HFF-Myc (cell line): ENCODE measurements around the gene RNF103.

Experiments used
- DNase-seq: peaks from one replicate; pipeline ENCODE4 v3.0.0-alpha.2; 2011; ENCODE audit warnings: low read depth; ENCODE audit errors: extremely low read depth
- H3K4me3 ChIP-seq: replicated peaks from 2 replicates; pipeline ENCODE4 v1.5.1; 2011; ENCODE audit warnings: low read depth, mild to moderate bottlenecking, control low read depth, low read length
- TF ChIP-seq, protein P1 (sequence below): IDR thresholded peaks from 2 replicates; pipeline ENCODE4 v1.5.1; 2012; ENCODE audit warnings: mild to moderate bottlenecking, low read depth, low read length, control low read depth; ENCODE audit errors: missing control alignments

RNF103 gene

DNA sequence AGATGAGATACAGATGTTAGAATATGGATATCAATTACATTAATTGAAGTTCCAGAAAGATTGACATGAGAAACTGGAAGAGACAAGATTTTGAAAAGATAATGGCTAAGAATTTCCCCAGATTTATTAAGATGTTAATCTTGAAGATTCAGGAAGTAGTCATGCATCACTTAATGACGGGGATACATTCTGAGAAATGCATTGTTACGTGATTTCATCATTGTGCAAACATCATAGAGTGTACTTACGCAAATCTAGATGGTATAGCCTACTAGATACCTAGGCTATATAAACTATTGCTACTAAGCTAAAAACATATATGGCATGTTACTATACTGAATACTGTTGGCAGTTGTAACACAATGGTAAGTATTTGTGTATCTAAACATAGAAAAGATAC, 53.6 kb downstream of the RNF103 start:
- no peak overlapping the region for H3K4me3 ChIP-seq
- TF ChIP-seq, protein P1, sequence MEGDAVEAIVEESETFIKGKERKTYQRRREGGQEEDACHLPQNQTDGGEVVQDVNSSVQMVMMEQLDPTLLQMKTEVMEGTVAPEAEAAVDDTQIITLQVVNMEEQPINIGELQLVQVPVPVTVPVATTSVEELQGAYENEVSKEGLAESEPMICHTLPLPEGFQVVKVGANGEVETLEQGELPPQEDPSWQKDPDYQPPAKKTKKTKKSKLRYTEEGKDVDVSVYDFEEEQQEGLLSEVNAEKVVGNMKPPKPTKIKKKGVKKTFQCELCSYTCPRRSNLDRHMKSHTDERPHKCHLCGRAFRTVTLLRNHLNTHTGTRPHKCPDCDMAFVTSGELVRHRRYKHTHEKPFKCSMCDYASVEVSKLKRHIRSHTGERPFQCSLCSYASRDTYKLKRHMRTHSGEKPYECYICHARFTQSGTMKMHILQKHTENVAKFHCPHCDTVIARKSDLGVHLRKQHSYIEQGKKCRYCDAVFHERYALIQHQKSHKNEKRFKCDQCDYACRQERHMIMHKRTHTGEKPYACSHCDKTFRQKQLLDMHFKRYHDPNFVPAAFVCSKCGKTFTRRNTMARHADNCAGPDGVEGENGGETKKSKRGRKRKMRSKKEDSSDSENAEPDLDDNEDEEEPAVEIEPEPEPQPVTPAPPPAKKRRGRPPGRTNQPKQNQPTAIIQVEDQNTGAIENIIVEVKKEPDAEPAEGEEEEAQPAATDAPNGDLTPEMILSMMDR: no peak
- no peak for DNase-seq

DNA sequence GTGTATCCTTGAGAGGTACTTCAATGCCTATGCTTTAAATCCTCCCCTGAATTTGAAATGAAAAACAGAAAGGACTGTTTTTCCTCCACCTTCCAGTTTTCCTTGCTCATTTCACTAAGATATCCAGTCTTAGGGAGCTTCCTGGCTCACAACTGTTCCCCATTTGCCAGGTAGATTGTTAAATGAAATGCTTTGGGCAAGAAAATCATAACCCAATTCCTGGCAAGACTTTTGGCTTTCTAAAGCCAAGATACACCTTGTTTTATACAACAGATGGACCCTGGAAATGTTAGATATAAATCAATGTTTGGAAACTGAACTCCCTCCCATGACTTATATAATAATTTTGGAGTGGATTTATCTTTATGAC, 56.9 kb downstream of the RNF103 start:
- no peak for DNase-seq
- no peak overlapping the region for H3K4me3 ChIP-seq
- TF ChIP-seq, protein P1: no peak

DNA sequence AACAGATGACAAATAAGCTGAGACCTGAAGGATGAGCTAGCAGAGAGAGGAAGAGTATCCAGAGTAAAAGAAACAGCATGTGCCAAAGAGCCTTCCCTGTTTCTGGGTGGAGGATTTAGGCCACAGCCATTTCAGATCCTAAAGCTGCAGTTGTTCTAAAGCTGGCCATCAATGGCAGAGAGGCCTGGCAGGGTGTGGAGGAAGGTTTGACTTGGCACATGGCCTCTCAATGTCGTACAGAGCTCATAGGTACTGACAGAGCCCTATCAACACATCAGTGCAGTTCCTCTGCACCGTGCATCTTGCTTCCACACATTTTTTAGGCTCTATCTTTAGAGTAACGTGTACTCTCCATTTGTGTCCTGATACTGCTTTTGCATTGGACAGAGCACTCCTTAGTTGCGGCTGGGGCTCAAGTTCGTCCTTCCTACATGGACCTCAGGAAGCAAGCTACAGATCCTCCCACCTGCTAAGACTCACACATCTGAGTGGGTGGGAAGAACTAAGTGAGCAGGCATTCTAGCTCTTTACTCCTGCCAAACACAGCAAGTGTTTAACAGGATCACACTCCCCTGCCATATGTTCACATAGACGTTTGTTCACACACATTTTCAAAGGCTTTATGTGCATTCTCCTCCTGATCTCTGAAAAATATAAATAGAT, 57.4 kb downstream of the RNF103 start:
- TF ChIP-seq, protein P1: no peak
- DNase-seq: no peak

DNA sequence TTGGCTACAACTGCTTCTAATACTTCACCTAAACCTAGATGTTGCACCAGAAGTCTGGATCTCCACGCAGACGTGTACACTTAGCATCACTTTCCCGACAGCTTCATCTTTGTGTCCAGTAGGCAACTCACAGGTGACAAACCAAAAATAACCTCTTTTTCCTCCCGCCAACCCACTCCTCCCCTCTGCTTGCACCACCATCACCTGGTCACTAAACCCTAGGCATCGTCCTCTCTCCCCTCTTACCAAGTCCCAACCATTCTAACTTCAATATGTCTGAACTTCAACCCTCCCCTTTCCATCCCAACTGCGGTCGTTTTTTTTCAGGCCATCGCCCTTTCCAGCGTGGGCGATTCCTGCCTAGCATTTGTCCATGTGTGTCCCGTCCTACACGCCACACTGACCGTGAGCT, 60.0 kb downstream of the RNF103 start:
- TF ChIP-seq, protein P1: no peak
- no peak for DNase-seq
- peak overlapping the region; percentile 91; the same call in 1 of the 2 replicates for H3K4me3 ChIP-seq

More for the DNA sequence above, 57.4 kb downstream of the RNF103 start:
- no peak overlapping the region for H3K4me3 ChIP-seq

DNA sequence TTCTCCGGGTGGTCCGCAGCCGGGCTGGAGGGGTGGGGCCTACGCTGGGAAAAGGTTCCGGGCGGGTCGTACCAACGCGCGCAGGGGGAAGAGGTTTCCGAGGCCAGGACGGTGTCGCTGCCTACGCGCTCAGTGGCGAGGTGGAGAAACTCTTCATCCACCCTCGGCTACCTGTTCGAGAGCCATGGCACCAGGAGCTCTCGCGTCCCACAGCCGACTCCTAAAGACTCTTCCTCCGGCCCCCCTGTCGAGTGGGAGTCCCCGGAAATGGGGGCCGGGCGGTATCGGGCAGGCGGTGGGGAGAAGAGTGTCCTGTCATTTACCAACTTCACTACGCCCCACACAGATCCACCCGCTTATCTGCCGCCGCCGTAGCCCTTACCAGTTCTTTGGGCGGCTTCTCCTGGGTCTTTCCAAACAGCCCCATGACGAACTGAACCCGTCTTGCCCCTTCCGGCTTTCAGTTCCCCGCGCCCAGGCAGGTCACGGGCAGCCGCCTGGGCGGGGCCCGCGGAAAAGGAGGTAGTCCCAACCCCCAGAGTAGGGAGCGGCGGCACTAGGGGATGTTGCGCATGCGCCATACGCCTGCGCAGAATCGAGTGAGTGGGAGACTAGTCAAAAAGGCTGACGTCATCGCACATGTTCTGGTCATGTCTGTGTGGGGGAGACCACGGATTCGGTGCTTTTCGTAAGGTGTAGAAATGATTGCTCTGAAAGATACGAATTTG, 60.6 kb downstream of the RNF103 start, which contains the start of gene CHMP3:
TSS of gene CHMP3 (minus strand) at position 522 of the 728 bp plus-strand sequence. CDS start at position 427, 95 bp downstream.
- peak within 1 kb of the TSS; percentile 91 for H3K4me3 ChIP-seq
- TF ChIP-seq, protein P1: no peak
- DNase-seq: peak; percentile 97

DNA sequence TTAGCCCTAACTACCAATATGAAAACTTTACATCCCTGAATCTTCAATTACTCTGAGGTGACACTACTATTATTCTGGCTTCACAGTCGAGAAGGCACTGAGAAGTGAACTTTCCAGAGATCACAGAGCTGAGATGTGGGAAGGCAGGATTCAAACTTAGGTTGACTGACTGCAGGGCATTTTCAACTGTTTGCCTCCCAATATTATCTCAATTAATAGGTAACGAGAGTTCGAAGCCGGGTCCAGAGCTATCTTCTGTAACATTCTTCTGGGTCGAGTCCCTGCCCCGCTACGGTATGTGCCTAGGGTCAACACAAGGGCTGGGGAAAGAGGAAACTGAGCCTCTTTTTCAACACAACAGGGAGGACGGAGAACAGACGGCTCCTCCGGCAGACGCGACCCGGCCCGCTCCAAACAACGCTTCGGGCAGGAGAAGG, 61.2 kb downstream of the RNF103 start:
- H3K4me3 ChIP-seq: peak overlapping the region; percentile 91
- no peak for DNase-seq
- TF ChIP-seq, protein P1: no peak
